Endothelial cell of umbilical vein (primary cell): ENCODE data around the gene DDOST. TPM values are rescaled to one million over a fixed set of nuclear protein-coding genes. Genes with fewer than 3 reads are reported as not detected.

ENCODE experiments used
- BruUV-seq: library from RNA; stranded (reverse); fragments of 400-500 nt; replicated peaks from 2 replicates; lab custom pipeline; 2021; lab: Mats Ljungman, UMichigan
- CTCF ChIA-PET: fragments of 300-600, 350-600 bp; sonication (Branson Sonifier 250); formaldehyde crosslinking; loops from one replicate; lab custom pipeline; 2021; ENCODE audit warnings: antibody characterized with exemption, inconsistent platforms; lab: Charles Lee
- POLR2A ChIA-PET: fragments of 300-600, 350-600 bp; sonication (Branson Sonifier 250); formaldehyde crosslinking; loops from one replicate; lab custom pipeline; 2021; ENCODE audit warnings: antibody characterized with exemption, inconsistent platforms; lab: Charles Lee
- DNase-seq: peaks from one replicate; pipeline ENCODE4 v3.0.0-alpha.2; 2011; ENCODE audit warnings: low read depth, low spot score
- FAIRE-seq: peaks from 2 replicates; lab custom pipeline; 2011; peaks lifted over from hg19 to GRCh38; lab: Jason Lieb, UNC
- H2AFZ ChIP-seq: 2 replicates; pipeline ENCODE4 v1.6.0; 2012; ENCODE audit warnings: low read depth, low read length, control low read depth, inconsistent platforms
- H3K27ac ChIP-seq: 2 replicates; pipeline ENCODE4 v1.5.1; 2011; ENCODE audit warnings: low read depth, mild to moderate bottlenecking, control low read depth, low read length, moderate library complexity; ENCODE audit not compliant: insufficient read depth
- H3K27me3 ChIP-seq, 2 experiments: 2 replicates each; pipeline versions ENCODE4 v1.6.0 to v1.6.1; 2011; ENCODE audit warnings: low read length in 2 of 2, mixed read lengths in 1 of 2; ENCODE audit not compliant: control insufficient read depth in 2 of 2, insufficient read depth in 2 of 2
- H3K36me3 ChIP-seq, 2 experiments: 2 replicates in 1 of 2; 3 replicates in 1 of 2; pipeline ENCODE4 v1.5.1; 2011; ENCODE audit warnings: low read length in 2 of 2, mild to moderate bottlenecking in 1 of 2, moderate library complexity in 1 of 2; ENCODE audit not compliant: control insufficient read depth in 2 of 2, insufficient read depth in 2 of 2; ENCODE audit errors: extremely low read depth in 1 of 2
- H3K4me1 ChIP-seq: 3 replicates; pipeline ENCODE4 v1.5.1; 2011; ENCODE audit warnings: mild to moderate bottlenecking, low read length; ENCODE audit not compliant: control insufficient read depth, insufficient read depth; ENCODE audit errors: extremely low read depth
- H3K4me2 ChIP-seq: 2 replicates; pipeline ENCODE4 v1.6.1; 2011; ENCODE audit warnings: low read length, control low read depth, mixed read lengths; ENCODE audit not compliant: insufficient read depth
- H3K4me3 ChIP-seq, 3 experiments: fragments of 200-600 bp in 1 of 3; sonication (generic), shearing (Covaris generic) in 1 of 3; replicated peaks in 1 of 3; 2 replicates each; pipeline ENCODE4 v1.5.1; 2011 to 2016; ENCODE audit warnings: control low read depth in 3 of 3, low read length in 3 of 3, mild to moderate bottlenecking in 2 of 3, inconsistent platforms in 1 of 3, low read depth in 1 of 3, moderate library complexity in 1 of 3; ENCODE audit not compliant: insufficient read depth in 1 of 3
- H3K79me2 ChIP-seq: 2 replicates; pipeline ENCODE4 v1.6.0; 2012; ENCODE audit warnings: low read length, inconsistent platforms; ENCODE audit not compliant: control insufficient read depth, insufficient read depth
- H3K9ac ChIP-seq: replicated peaks from 2 replicates; pipeline ENCODE3; 2011; ENCODE audit warnings: low read length, control low read depth; ENCODE audit not compliant: insufficient read depth; ENCODE audit errors: extremely low read depth
- H3K9me1 ChIP-seq: replicated peaks from 3 replicates; pipeline ENCODE4 v1.6.0; 2011; ENCODE audit warnings: mild to moderate bottlenecking, low read length; ENCODE audit not compliant: control insufficient read depth, insufficient read depth; ENCODE audit errors: extremely low read depth
- H3K9me3 ChIP-seq: replicated peaks from 2 replicates; pipeline ENCODE4 v1.5.1; 2012; ENCODE audit warnings: low read length, inconsistent platforms; ENCODE audit not compliant: control insufficient read depth, insufficient read depth
- H4K20me1 ChIP-seq: replicated peaks from 2 replicates; pipeline ENCODE3; 2011; ENCODE audit warnings: mild to moderate bottlenecking, low read length; ENCODE audit not compliant: control insufficient read depth, insufficient read depth; ENCODE audit errors: extremely low read depth
- EZH2 ChIP-seq: IDR thresholded peaks from 2 replicates; pipeline ENCODE4 v1.6.1; 2012; ENCODE audit warnings: borderline replicate concordance, low read depth, mild to moderate bottlenecking, moderate library complexity, low read length, inconsistent platforms; ENCODE audit not compliant: severe bottlenecking
- GATA2 ChIP-seq: IDR thresholded peaks from 2 replicates; pipeline ENCODE4 v1.7.0; 2011; ENCODE audit warnings: low read depth, mild to moderate bottlenecking, moderate library complexity, mixed read lengths, low read length; ENCODE audit not compliant: insufficient read length, insufficient read depth
- JUN ChIP-seq: IDR thresholded peaks from 2 replicates; pipeline ENCODE4 v1.6.1; 2011; ENCODE audit warnings: borderline replicate concordance, low read depth; ENCODE audit not compliant: insufficient read length, insufficient read depth
- dilution Hi-C: fragments of 300-500 bp; cut with MboI; formaldehyde crosslinking; loops from one replicate; pipeline ENCODE4 v1.15.0; 2019; ENCODE audit warnings: low sequenced_read_pairs; ENCODE audit not compliant: extremely low pct_ligation_motif_present
- intact Hi-C: fragments of 100-400 bp; cut with micrococcal nuclease; formaldehyde crosslinking; loops from one replicate; pipeline ENCODE4 v1.10.0; 2022
- polyA plus RNA-seq, 4 experiments: library from polyadenylated mRNA; depleted of rRNA in 3 of 4; stranded (reverse) in 3 of 4; unstranded in 1 of 4; fragments of >200 nt; gene quantifications; 2 replicates each; pipeline versions ENCODE4 v1.2.1 to v1.2.3, GENCODE V29; 2011 to 2012; ENCODE audit warnings: missing spikeins in 1 of 4
- total RNA-seq: library from RNA; stranded (reverse); gene quantifications from 2 replicates; pipeline ENCODE4 v1.2.3, GENCODE V29; 2021
- TF ChIP-seq, protein P1 (sequence below), 2 donors: IDR thresholded peaks; 1 replicate in 1 of 2; 2 replicates in 1 of 2; pipeline ENCODE4 v1.5.1; 2011; ENCODE audit warnings: low read length in 2 of 2, mild to moderate bottlenecking in 2 of 2, moderate library complexity in 2 of 2, control low read depth in 1 of 2, inconsistent platforms in 1 of 2, low read depth in 1 of 2; ENCODE audit not compliant: insufficient read depth in 1 of 2; ENCODE audit errors: extremely low read depth in 1 of 2

Gene DDOST
- total and polyA plus RNA-seq, 2 donors (not counting 3 experiments of a cell fraction or from before 2014, with no cell fraction given), result 319 to 533 TPM

DNA sequence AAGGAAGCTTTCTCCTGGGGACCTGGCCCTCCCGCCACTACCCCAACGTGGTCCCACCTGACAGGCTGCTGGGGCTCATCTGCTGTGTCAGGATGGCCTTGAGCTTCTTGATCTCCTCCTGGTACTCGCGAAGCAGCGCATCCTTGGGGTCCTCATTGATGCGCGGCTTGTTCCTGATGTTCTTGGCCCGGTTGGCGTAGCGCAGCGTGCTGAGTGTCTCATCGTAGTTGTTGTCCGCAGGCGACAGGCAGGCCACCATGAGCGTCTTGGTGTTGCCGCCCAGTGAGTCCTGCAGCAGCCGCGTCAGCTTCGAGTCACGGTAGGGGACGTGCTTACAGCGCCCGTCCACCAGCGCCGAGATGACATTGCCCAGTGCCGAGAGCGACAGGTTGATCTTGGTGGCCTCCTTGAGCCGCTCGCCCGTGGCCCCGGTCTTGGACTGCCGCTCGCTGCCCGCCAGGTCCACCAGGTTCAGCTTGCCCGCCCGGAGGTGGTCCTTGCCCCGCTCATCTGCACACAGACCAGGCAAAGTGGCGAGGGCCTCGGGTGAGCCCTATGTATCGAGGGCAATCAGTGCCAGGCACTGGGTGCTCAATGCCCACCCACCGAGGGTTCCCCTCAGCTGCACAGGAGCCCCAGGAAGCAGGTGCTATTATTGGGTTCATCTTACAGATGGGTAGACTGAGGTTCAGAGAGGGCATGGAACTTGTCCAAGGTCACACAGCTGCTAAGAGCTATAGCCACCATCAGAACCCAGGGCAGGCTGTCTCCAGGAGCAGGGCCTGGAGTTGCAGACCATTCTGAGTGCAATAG is 43.4 kb upstream of the DDOST start:
- FAIRE-seq (no peak), DNase-seq (no peak)
- no TSS peak for BruUV-seq
- intact Hi-C loops, result no loop called here
- H2AFZ ChIP-seq, result no peak overlapping the region
- H3K36me3 ChIP-seq, result no peaks in the 10 kb centered on the region
- H3K9ac ChIP-seq, result no peak overlapping the region
- no peaks in the 10 kb centered on the region for H4K20me1 ChIP-seq
- H3K27me3 ChIP-seq, result no peaks in the 10 kb centered on the region
- H3K79me2 ChIP-seq, result no peaks in the 10 kb centered on the region
- no peak overlapping the region for H3K4me3 ChIP-seq
- POLR2A ChIA-PET, result no interaction called here
- H3K9me3 ChIP-seq, result no peaks in the 10 kb centered on the region
- dilution Hi-C loops, result no loop called here
- no peak overlapping the region for H3K4me2 ChIP-seq
- CTCF ChIA-PET, result interaction anchor here (1.0 to 1.2 kb wide), 2 partner anchors 77 to 490 kb away, joined by 3 to 4 read pairs; no protein-coding TSS in a partner anchor
- TF ChIP-seq EZH2 (no peak), JUN (no peak), GATA2 (no peak)
- TF ChIP-seq, protein P1, sequence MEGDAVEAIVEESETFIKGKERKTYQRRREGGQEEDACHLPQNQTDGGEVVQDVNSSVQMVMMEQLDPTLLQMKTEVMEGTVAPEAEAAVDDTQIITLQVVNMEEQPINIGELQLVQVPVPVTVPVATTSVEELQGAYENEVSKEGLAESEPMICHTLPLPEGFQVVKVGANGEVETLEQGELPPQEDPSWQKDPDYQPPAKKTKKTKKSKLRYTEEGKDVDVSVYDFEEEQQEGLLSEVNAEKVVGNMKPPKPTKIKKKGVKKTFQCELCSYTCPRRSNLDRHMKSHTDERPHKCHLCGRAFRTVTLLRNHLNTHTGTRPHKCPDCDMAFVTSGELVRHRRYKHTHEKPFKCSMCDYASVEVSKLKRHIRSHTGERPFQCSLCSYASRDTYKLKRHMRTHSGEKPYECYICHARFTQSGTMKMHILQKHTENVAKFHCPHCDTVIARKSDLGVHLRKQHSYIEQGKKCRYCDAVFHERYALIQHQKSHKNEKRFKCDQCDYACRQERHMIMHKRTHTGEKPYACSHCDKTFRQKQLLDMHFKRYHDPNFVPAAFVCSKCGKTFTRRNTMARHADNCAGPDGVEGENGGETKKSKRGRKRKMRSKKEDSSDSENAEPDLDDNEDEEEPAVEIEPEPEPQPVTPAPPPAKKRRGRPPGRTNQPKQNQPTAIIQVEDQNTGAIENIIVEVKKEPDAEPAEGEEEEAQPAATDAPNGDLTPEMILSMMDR (IDR thresholded peaks at IDR 0.05; ENCODE audit: extremely low read depth in 1 of 2, insufficient read depth in 1 of 2, low read depth in 1 of 2, low read length in 2 of 2), result no peak
- H3K9me1 ChIP-seq, result no peaks in the 10 kb centered on the region
- no peak overlapping the region for H3K27ac ChIP-seq
- no peaks in the 10 kb centered on the region for H3K4me1 ChIP-seq
